Measurements from ENCODE around the gene FNTB. TPM values are rescaled to one million over a fixed set of nuclear protein-coding genes. Genes with fewer than 3 reads are reported as not detected.

FNTB gene
- total and polyA plus RNA-seq, 2 of the 8 experiments (the other 6 are each of a cell fraction or from before 2014, with no cell fraction given) = 16.0 to 20.7 TPM

- TF ChIP-seq TAF7 (optimal IDR thresholded peaks at IDR 0.05; ENCODE audit: borderline replicate concordance, low read depth, low read length) (no peak), NANOG (IDR thresholded peaks at IDR 0.05; ENCODE audit: insufficient read depth, low read depth, low read length, poor library complexity, severe bottlenecking) (no peak), GTF2F1 (IDR thresholded peaks at IDR 0.05; ENCODE audit: borderline replicate concordance, low read depth, low read length) (no peak)
These were observed 111.9 kb downstream of the FNTB start (continued) for GRCh38 chr14:65098586-65098985.
